ENCODE data around the gene NDUFA13. TPM values are rescaled to one million over a fixed set of nuclear protein-coding genes. Genes with fewer than 3 reads are reported as not detected.

The NDUFA13 gene
- total RNA-seq, 1 experiment from 2014 or later: 203 TPM

- ChIA-PET CTCF (no interaction called here), POLR2A (ENCODE audit: unreplicated experiment) (no interaction called here)
- H4K20me1 ChIP-seq (ENCODE audit: insufficient read depth): no peaks in the 10 kb centered on the region
- DNase-seq: no peak
- no peak overlapping the region for H3K4me3 ChIP-seq
- no peaks in the 10 kb centered on the region for H3K27me3 ChIP-seq (ENCODE audit: insufficient read depth, low read depth)
- BruUV-seq (replicated peaks): no TSS peak
- H3F3A ChIP-seq (ENCODE audit: insufficient read depth, low read depth): peaks cover 15% of the 10 kb centered on the region
- no peaks in the 10 kb centered on the region for H3K36me3 ChIP-seq (ENCODE audit: low read depth)
- H3K79me2 ChIP-seq (ENCODE audit: low read depth): no peaks in the 10 kb centered on the region
- H2AFZ ChIP-seq: no peak overlapping the region
- peaks cover 10% of the 10 kb centered on the region for H3K4me1 ChIP-seq (replicated peaks; ENCODE audit: insufficient read depth)
- H3K9me3 ChIP-seq (ENCODE audit: insufficient read depth, low read depth): no peaks in the 10 kb centered on the region
- no peaks in the 10 kb centered on the region for H3K9me2 ChIP-seq (ENCODE audit: insufficient read depth)
- H3K27ac ChIP-seq: no peak overlapping the region
- intact Hi-C loops (cut with micrococcal nuclease; ENCODE audit: unreplicated experiment): no loop called here
- no peak for TF ChIP-seq CTCF (conservative IDR thresholded peaks at IDR 0.05)
- no peak for TF ChIP-seq EZH2 (IDR thresholded peaks at IDR 0.05; ENCODE audit: low read depth)
- no peak overlapping the region for H3K4me2 ChIP-seq
Measured at GRCh38 chr19:19570571-19570970, 54.5 kb downstream of the NDUFA13 start.

GRCh38 chr19:19571071-19571786 is 55.2 kb downstream of the NDUFA13 start:
- peaks cover 10% of the 10 kb centered on the region for H3K4me1 ChIP-seq (replicated peaks; ENCODE audit: insufficient read depth)
- no peak overlapping the region for H3K27ac ChIP-seq
- DNase-seq: no peak
- H2AFZ ChIP-seq: no peak overlapping the region
- ChIA-PET POLR2A (ENCODE audit: unreplicated experiment) (interaction anchor here (0.6 kb wide), 1 partner anchor 1104 kb away, joined by 3 read pairs; no protein-coding TSS in a partner anchor), CTCF (no interaction called here)
- H3K79me2 ChIP-seq (ENCODE audit: low read depth): no peaks in the 10 kb centered on the region
- no peak for TF ChIP-seq EZH2 (IDR thresholded peaks at IDR 0.05; ENCODE audit: low read depth)
- no peak for TF ChIP-seq CTCF (conservative IDR thresholded peaks at IDR 0.05)
- H3F3A ChIP-seq (ENCODE audit: insufficient read depth, low read depth): peaks cover 18% of the 10 kb centered on the region
- H3K9me2 ChIP-seq (ENCODE audit: insufficient read depth): no peaks in the 10 kb centered on the region
- intact Hi-C loops (cut with micrococcal nuclease; ENCODE audit: unreplicated experiment): no loop called here
- no TSS peak for BruUV-seq (replicated peaks)
- no peaks in the 10 kb centered on the region for H3K36me3 ChIP-seq (ENCODE audit: low read depth)
- H3K4me2 ChIP-seq: no peak overlapping the region
- no peaks in the 10 kb centered on the region for H4K20me1 ChIP-seq (ENCODE audit: insufficient read depth)
- H3K9me3 ChIP-seq (ENCODE audit: insufficient read depth, low read depth): no peaks in the 10 kb centered on the region
- no peaks in the 10 kb centered on the region for H3K27me3 ChIP-seq (ENCODE audit: insufficient read depth, low read depth)
- no peak overlapping the region for H3K4me3 ChIP-seq

- H3K27me3 ChIP-seq (ENCODE audit: insufficient read depth, low read depth): no peaks in the 10 kb centered on the region
- CTCF ChIA-PET: interaction anchor here (0.6 kb wide), 1 partner anchor 43 kb away, joined by 4 read pairs; no protein-coding TSS in a partner anchor
- POLR2A ChIA-PET (ENCODE audit: unreplicated experiment): interaction anchor here (0.6 kb wide), 1 partner anchor 35 kb away, joined by 4 read pairs; no protein-coding TSS in a partner anchor
Measured at GRCh38 chr19:19575411-19575810, 59.4 kb downstream of the NDUFA13 start.

More at GRCh38 chr19:19575411-19575810, 59.4 kb downstream of the NDUFA13 start:
- no peaks in the 10 kb centered on the region for H3K36me3 ChIP-seq (ENCODE audit: low read depth)
- H3K79me2 ChIP-seq (ENCODE audit: low read depth): no peaks in the 10 kb centered on the region
- H4K20me1 ChIP-seq (ENCODE audit: insufficient read depth): no peaks in the 10 kb centered on the region
- H3K4me1 ChIP-seq (replicated peaks; ENCODE audit: insufficient read depth): peaks cover 7% of the 10 kb centered on the region
- DNase-seq: no peak
- no peak overlapping the region for H3K27ac ChIP-seq
- H3F3A ChIP-seq (ENCODE audit: insufficient read depth, low read depth): peaks cover 7% of the 10 kb centered on the region; the same call in 1 of the 2 replicates
- H3K9me3 ChIP-seq (ENCODE audit: insufficient read depth, low read depth): no peaks in the 10 kb centered on the region
- no peak overlapping the region for H3K4me2 ChIP-seq
- no TSS peak for BruUV-seq (replicated peaks)
- TF ChIP-seq EZH2 (IDR thresholded peaks at IDR 0.05; ENCODE audit: low read depth): no peak
- no peak for TF ChIP-seq CTCF (conservative IDR thresholded peaks at IDR 0.05)
- intact Hi-C loops (cut with micrococcal nuclease; ENCODE audit: unreplicated experiment): no loop called here
- H3K4me3 ChIP-seq: no peak overlapping the region
- H2AFZ ChIP-seq: no peak overlapping the region
- no peaks in the 10 kb centered on the region for H3K9me2 ChIP-seq (ENCODE audit: insufficient read depth)

Other genes with a start within 250 kb of the NDUFA13 start
- gene TM6SF2, start 242.9 kb upstream of the NDUFA13 start, total RNA-seq (2021): not detected in 2 replicates
- gene SUGP1, start 195.7 kb upstream of the NDUFA13 start, total RNA-seq (2021): 39.9 and 56.7 TPM in 2 replicates
- gene MAU2, start 195.4 kb upstream of the NDUFA13 start, total RNA-seq (2021): 46.1 and 55.2 TPM in 2 replicates
- 97.8 and 129 TPM in 2 replicates for gene GATAD2A, start 110.5 kb upstream of the NDUFA13 start, total RNA-seq (2021)
- 2.0 and 3.3 TPM in 2 replicates for gene TSSK6, start 677 bp upstream of the NDUFA13 start, total RNA-seq (2021)
- 18.5 and 21.9 TPM in 2 replicates for gene YJEFN3, start 12.7 kb downstream of the NDUFA13 start, total RNA-seq (2021)
- gene CILP2, start 22.0 kb downstream of the NDUFA13 start, total RNA-seq (2021): 1.1 and 2.5 TPM in 2 replicates
- 5.7 and 7.4 TPM in 2 replicates for gene PBX4, start 102.5 kb downstream of the NDUFA13 start, total RNA-seq (2021)
- gene LPAR2, start 112.0 kb downstream of the NDUFA13 start, total RNA-seq (2021): 27.4 and 29.2 TPM in 2 replicates
- gene GMIP, start 127.4 kb downstream of the NDUFA13 start, total RNA-seq (2021): 15.4 and 18.2 TPM in 2 replicates
- gene ATP13A1, start 147.5 kb downstream of the NDUFA13 start, total RNA-seq (2021): 41.1 and 59.7 TPM in 2 replicates
- 6.2 and 9.3 TPM in 2 replicates for gene ZNF101, start 152.6 kb downstream of the NDUFA13 start, total RNA-seq (2021)
- 2.8 and 3.0 TPM in 2 replicates for gene ZNF14, start 216.9 kb downstream of the NDUFA13 start, total RNA-seq (2021)